HepG2 (cell line): ENCODE data around the gene ABCC1. TPM values are rescaled to one million over a fixed set of nuclear protein-coding genes. Genes with fewer than 3 reads are reported as not detected.

Experiments used
- ARID3A ChIP-seq: IDR thresholded peaks from 2 replicates; pipeline ENCODE4 v1.6.1; 2012; ENCODE audit warnings: low read depth, low read length, improper control_type of control experiment
- CREB3 ChIP-seq: sonication (generic); formaldehyde crosslinking; IDR thresholded peaks from 2 replicates; pipeline ENCODE4 v1.5.0; 2020; ENCODE audit warnings: missing genetic modification reagents
- FOXP4 ChIP-seq: sonication (generic); formaldehyde crosslinking; IDR thresholded peaks from 2 replicates; pipeline ENCODE4 v1.4.0; 2020; ENCODE audit warnings: missing genetic modification reagents
- HDAC2 ChIP-seq: sonication (generic); formaldehyde crosslinking; IDR thresholded peaks from 2 replicates; pipeline ENCODE4 v1.4.0; 2020; ENCODE audit warnings: missing genetic modification reagents
- HDAC6 ChIP-seq: fragments of 200-600 bp; sonication (generic); IDR thresholded peaks from 2 replicates; pipeline ENCODE4 v1.7.0; 2017; ENCODE audit warnings: mild to moderate bottlenecking, antibody characterized with exemption, low read length, low read depth
- HNRNPK ChIP-seq: fragments of 200-400 bp; formaldehyde crosslinking; IDR thresholded peaks from 2 replicates; pipeline ENCODE4 v1.6.1; 2018; ENCODE audit warnings: low read length, low read depth, moderate library complexity, mild to moderate bottlenecking; ENCODE audit not compliant: poor library complexity, severe bottlenecking
- KLF13 ChIP-seq: sonication (generic); formaldehyde crosslinking; IDR thresholded peaks from 2 replicates; pipeline ENCODE4 v1.4.0; 2020; ENCODE audit warnings: mild to moderate bottlenecking, missing genetic modification reagents
- NBN ChIP-seq: fragments of 450-650 bp; conservative IDR thresholded peaks from 2 replicates; pipeline ENCODE4 v1.6.1; 2017
- NFKBIZ ChIP-seq: IDR thresholded peaks from 2 replicates; pipeline ENCODE4 v1.6.1; 2018; ENCODE audit warnings: missing genetic modification reagents, missing compliant biosample characterization
- NFRKB ChIP-seq: fragments of 450-650 bp; IDR thresholded peaks from 2 replicates; pipeline ENCODE4 v1.6.1; 2017
- REXO4 ChIP-seq: sonication (generic); formaldehyde crosslinking; IDR thresholded peaks from 2 replicates; pipeline ENCODE4 v1.8.0; 2022; ENCODE audit warnings: missing genetic modification reagents, mild to moderate bottlenecking, borderline replicate concordance
- WIZ ChIP-seq: sonication (generic); formaldehyde crosslinking; IDR thresholded peaks from 2 replicates; pipeline ENCODE4 v1.5.1; 2020; ENCODE audit warnings: mild to moderate bottlenecking, missing genetic modification reagents
- ZBTB14 ChIP-seq: sonication (generic); formaldehyde crosslinking; IDR thresholded peaks from 2 replicates; pipeline ENCODE4 v1.4.0; 2020; ENCODE audit warnings: missing genetic modification reagents
- ZNF460 ChIP-seq: sonication (generic); formaldehyde crosslinking; IDR thresholded peaks from 2 replicates; pipeline ENCODE4 v1.5.1; 2020; ENCODE audit warnings: missing genetic modification reagents, mild to moderate bottlenecking, borderline replicate concordance
- ZNF780A ChIP-seq: sonication (generic); formaldehyde crosslinking; IDR thresholded peaks from 2 replicates; pipeline ENCODE4 v1.8.0; 2022; ENCODE audit warnings: mild to moderate bottlenecking, missing genetic modification reagents, moderate library complexity
- ZSCAN29 ChIP-seq: sonication (generic); formaldehyde crosslinking; conservative IDR thresholded peaks from 2 replicates; pipeline ENCODE4 v1.4.0; 2020; ENCODE audit warnings: mild to moderate bottlenecking, missing genetic modification reagents
- polyA plus RNA-seq, 8 experiments: library from polyadenylated mRNA; depleted of rRNA in 3 of 8; stranded (reverse) in 7 of 8; unstranded in 1 of 8; fragments of >200 nt; fragmentation: Illumina TruSeq in 4 of 8; extraction: Trizol in 4 of 8; gene quantifications; 2 replicates each; pipeline versions ENCODE4 v1.2.1 to v1.2.3, GENCODE V29; 2011 to 2016; ENCODE audit warnings: low read depth in 4 of 8, missing spikeins in 1 of 8, mixed read lengths in 1 of 8; ENCODE audit not compliant: insufficient read depth in 1 of 8
- total RNA-seq, 5 experiments: library from RNA; depleted of rRNA; stranded (reverse); fragments of >200 nt; fragmentation: Illumina TruSeq; extraction: Trizol; gene quantifications; 2 replicates each; pipeline ENCODE4 v1.2.3, GENCODE V29; 2016; ENCODE audit warnings: low read depth in 1 of 5
- TF ChIP-seq, protein P1 (sequence below): sonication (generic); formaldehyde crosslinking; IDR thresholded peaks from 2 replicates; pipeline ENCODE4 v1.8.0; 2022; ENCODE audit warnings: mild to moderate bottlenecking, missing genetic modification reagents
- TF ChIP-seq, protein P2 (sequence below): sonication (generic); formaldehyde crosslinking; IDR thresholded peaks from 2 replicates; pipeline ENCODE4 v1.8.1; 2023; ENCODE audit warnings: mild to moderate bottlenecking, inconsistent platforms, moderate library complexity, missing genetic modification reagents, borderline replicate concordance

Gene ABCC1
- total and polyA plus RNA-seq, 2 of the 13 experiments (the other 11 are each of a cell fraction or from before 2014, with no cell fraction given): 13.0 to 30.6 TPM

- TF ChIP-seq FOXP4 (CRISPR knock-in tag): no peak
- no peak for TF ChIP-seq HDAC2 (CRISPR knock-in tag)
- no peak for TF ChIP-seq ARID3A
- TF ChIP-seq ZBTB14 (CRISPR knock-in tag): no peak
- TF ChIP-seq, protein P1, sequence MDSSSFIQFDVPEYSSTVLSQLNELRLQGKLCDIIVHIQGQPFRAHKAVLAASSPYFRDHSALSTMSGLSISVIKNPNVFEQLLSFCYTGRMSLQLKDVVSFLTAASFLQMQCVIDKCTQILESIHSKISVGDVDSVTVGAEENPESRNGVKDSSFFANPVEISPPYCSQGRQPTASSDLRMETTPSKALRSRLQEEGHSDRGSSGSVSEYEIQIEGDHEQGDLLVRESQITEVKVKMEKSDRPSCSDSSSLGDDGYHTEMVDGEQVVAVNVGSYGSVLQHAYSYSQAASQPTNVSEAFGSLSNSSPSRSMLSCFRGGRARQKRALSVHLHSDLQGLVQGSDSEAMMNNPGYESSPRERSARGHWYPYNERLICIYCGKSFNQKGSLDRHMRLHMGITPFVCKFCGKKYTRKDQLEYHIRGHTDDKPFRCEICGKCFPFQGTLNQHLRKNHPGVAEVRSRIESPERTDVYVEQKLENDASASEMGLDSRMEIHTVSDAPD (CRISPR knock-in tag): no peak
- TF ChIP-seq CREB3: no peak
- no peak for TF ChIP-seq ZSCAN29 (CRISPR knock-in tag)
- no peak for TF ChIP-seq HDAC6
- TF ChIP-seq HNRNPK: peak; percentile 91
- TF ChIP-seq NFKBIZ: no peak
- 0 out of 2 replicates have a peak, but pooled peaks have one; percentile 17 for TF ChIP-seq NBN
- TF ChIP-seq NFRKB: no peak
- TF ChIP-seq KLF13 (CRISPR knock-in tag): no peak
- TF ChIP-seq WIZ (CRISPR knock-in tag): no peak
- TF ChIP-seq ZNF460 (CRISPR knock-in tag): no peak
- TF ChIP-seq REXO4 (CRISPR knock-in tag): no peak
- no peak for TF ChIP-seq ZNF780A
- TF ChIP-seq, protein P2, sequence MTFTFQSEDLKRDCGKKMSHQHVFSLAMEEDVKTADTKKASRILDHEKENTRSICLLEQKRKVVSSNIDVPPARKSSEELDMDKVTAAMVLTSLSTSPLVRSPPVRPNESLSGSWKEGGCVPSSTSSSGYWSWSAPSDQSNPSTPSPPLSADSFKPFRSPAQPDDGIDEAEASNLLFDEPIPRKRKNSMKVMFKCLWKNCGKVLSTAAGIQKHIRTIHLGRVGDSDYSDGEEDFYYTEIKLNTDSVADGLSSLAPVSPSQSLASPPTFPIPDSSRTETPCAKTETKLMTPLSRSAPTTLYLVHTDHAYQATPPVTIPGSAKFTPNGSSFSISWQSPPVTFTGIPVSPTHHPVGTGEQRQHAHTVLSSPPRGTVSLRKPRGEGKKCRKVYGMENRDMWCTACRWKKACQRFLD: no peak
Observed at GRCh38 chr16:16158082-16158658, 208.8 kb downstream of the ABCC1 start (continued).
